Peyer's patch (tissue), 4 donors: ENCODE results near the gene DCXR.

Experiments used
- POLR2A ChIP-seq, 2 donors: fragments of 450-650 bp; IDR thresholded peaks; one replicate each; pipeline ENCODE4 v1.5.1; 2017; ENCODE audit warnings: antibody characterized with exemption in 2 of 2, mild to moderate bottlenecking in 2 of 2, moderate library complexity in 2 of 2
- TF ChIP-seq, protein P1 (sequence below), 6 experiments: fragments of 450-650 bp in 4 of 6; fragments of 200-600 bp in 2 of 6; sonication (generic) in 1 of 6; IDR thresholded peaks; one replicate each; pipeline ENCODE4 v1.5.1; 2017 to 2019; ENCODE audit warnings: antibody characterized with exemption in 6 of 6, mild to moderate bottlenecking in 3 of 6, moderate library complexity in 1 of 6

DNA sequence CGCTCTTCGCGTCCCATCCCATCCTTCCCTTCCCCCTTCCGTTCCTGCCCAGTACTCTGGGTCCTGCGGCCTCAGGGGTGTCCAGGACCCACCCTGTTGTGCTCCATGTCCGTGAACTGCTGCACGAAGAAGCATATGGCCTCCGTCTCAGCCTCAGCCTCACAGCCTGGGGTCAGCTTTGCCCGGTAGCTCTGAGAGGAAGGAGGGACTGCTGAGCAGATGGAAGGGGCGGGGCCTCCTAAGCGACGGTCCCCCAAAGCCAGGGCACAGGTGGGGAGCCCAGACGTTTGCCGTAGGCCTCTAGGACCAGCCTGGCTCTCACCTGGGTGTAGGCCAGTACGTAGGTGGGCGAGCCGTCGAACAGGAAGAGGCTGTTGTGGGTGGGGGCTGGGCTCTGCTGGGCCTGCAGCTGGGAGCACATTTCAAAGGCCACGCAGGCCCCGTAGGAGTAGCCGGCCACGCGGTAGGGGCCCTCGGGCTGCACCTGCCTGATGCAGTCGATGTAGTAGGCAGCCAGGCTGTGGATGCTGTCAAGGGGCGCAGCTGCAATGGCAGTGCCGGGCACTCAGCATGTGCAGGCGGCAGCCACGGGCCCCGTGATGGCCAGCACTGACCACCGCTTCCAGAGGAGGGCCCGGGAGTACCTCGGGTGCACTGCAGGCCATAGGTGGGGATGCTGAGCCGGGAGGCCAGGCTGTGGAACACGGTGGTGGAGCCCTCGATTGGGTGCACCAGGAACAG is 42.7 kb upstream of the DCXR start:
- TF ChIP-seq POLR2A (IDR thresholded peaks at IDR 0.05): no peak
- TF ChIP-seq, protein P1, sequence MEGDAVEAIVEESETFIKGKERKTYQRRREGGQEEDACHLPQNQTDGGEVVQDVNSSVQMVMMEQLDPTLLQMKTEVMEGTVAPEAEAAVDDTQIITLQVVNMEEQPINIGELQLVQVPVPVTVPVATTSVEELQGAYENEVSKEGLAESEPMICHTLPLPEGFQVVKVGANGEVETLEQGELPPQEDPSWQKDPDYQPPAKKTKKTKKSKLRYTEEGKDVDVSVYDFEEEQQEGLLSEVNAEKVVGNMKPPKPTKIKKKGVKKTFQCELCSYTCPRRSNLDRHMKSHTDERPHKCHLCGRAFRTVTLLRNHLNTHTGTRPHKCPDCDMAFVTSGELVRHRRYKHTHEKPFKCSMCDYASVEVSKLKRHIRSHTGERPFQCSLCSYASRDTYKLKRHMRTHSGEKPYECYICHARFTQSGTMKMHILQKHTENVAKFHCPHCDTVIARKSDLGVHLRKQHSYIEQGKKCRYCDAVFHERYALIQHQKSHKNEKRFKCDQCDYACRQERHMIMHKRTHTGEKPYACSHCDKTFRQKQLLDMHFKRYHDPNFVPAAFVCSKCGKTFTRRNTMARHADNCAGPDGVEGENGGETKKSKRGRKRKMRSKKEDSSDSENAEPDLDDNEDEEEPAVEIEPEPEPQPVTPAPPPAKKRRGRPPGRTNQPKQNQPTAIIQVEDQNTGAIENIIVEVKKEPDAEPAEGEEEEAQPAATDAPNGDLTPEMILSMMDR (IDR thresholded peaks at IDR 0.05): no peak
